Endothelial cell of umbilical vein (primary cell): Measurements from ENCODE around the gene ZNF112.

Source experiments
- EZH2 ChIP-seq: IDR thresholded peaks from 2 replicates; pipeline ENCODE4 v1.6.1; 2012; ENCODE audit warnings: borderline replicate concordance, low read depth, mild to moderate bottlenecking, moderate library complexity, low read length, inconsistent platforms; ENCODE audit not compliant: severe bottlenecking
- POLR2AphosphoS5 ChIP-seq: IDR thresholded peaks from 2 replicates; pipeline ENCODE4 v1.6.1; 2012; ENCODE audit warnings: low read depth, mild to moderate bottlenecking, control low read depth, low read length, moderate library complexity; ENCODE audit not compliant: insufficient read depth
- TF ChIP-seq, protein P1 (sequence below), 2 donors: IDR thresholded peaks; 1 replicate in 1 of 2; 2 replicates in 1 of 2; pipeline ENCODE4 v1.5.1; 2011; ENCODE audit warnings: low read length in 2 of 2, mild to moderate bottlenecking in 2 of 2, moderate library complexity in 2 of 2, control low read depth in 1 of 2, inconsistent platforms in 1 of 2, low read depth in 1 of 2; ENCODE audit not compliant: insufficient read depth in 1 of 2; ENCODE audit errors: extremely low read depth in 1 of 2

GRCh38 chr19:44284968-44285367 is 71.5 kb downstream of the ZNF112 start:
- TF ChIP-seq POLR2AphosphoS5: no peak
- TF ChIP-seq, protein P1, sequence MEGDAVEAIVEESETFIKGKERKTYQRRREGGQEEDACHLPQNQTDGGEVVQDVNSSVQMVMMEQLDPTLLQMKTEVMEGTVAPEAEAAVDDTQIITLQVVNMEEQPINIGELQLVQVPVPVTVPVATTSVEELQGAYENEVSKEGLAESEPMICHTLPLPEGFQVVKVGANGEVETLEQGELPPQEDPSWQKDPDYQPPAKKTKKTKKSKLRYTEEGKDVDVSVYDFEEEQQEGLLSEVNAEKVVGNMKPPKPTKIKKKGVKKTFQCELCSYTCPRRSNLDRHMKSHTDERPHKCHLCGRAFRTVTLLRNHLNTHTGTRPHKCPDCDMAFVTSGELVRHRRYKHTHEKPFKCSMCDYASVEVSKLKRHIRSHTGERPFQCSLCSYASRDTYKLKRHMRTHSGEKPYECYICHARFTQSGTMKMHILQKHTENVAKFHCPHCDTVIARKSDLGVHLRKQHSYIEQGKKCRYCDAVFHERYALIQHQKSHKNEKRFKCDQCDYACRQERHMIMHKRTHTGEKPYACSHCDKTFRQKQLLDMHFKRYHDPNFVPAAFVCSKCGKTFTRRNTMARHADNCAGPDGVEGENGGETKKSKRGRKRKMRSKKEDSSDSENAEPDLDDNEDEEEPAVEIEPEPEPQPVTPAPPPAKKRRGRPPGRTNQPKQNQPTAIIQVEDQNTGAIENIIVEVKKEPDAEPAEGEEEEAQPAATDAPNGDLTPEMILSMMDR (IDR thresholded peaks at IDR 0.05; ENCODE audit: extremely low read depth in 1 of 2, insufficient read depth in 1 of 2, low read depth in 1 of 2, low read length in 2 of 2): no peak
- no peak for TF ChIP-seq EZH2
